Activated B cell treated with CpG ODN at 0.5 μM for 24 hours (primary cell): ENCODE measurements around the gene MPHOSPH10. TPM values are rescaled to one million over a fixed set of nuclear protein-coding genes. Genes with fewer than 3 reads are reported as not detected.

Experiments
- ATAC-seq: fragments of 200-7000 bp; cut with Tn5 transposase; one replicate; pipeline ENCODE4 v1.10.0; 2021; ENCODE audit warnings: low read depth, mild to moderate bottlenecking, moderate library complexity
- CTCF ChIA-PET: fragments of 350-600 bp; sonication (Branson Sonifier 250); formaldehyde crosslinking; loops from one replicate; lab custom pipeline; 2021; ENCODE audit warnings: antibody characterized with exemption; lab: Charles Lee
- POLR2A ChIA-PET: fragments of 350-600 bp; sonication (Branson Sonifier 250); formaldehyde crosslinking; loops from one replicate; lab custom pipeline; 2021; ENCODE audit warnings: antibody characterized with exemption; lab: Charles Lee
- DNase-seq: peaks from one replicate; pipeline ENCODE4 v3.0.0; 2022
- H3K27ac Mint-ChIP-seq: one replicate; pipeline ENCODE4 v1.8.0; 2020; ENCODE audit warnings: mixed read lengths
- H3K27me3 Mint-ChIP-seq: one replicate; pipeline ENCODE4 v1.8.0; 2021; ENCODE audit warnings: mixed read lengths
- H3K36me3 Mint-ChIP-seq: one replicate; pipeline ENCODE4 v1.8.0; 2021; ENCODE audit warnings: low read depth, mixed read lengths
- H3K4me1 Mint-ChIP-seq: one replicate; pipeline ENCODE4 v1.8.0; 2021; ENCODE audit warnings: mixed read lengths
- H3K4me3 Mint-ChIP-seq: one replicate; pipeline ENCODE4 v1.8.0; 2020; ENCODE audit warnings: mild to moderate bottlenecking, mixed read lengths
- H3K9me3 Mint-ChIP-seq: one replicate; pipeline ENCODE4 v1.8.0; 2020; ENCODE audit warnings: mixed read lengths
- CTCF ChIP-seq: fragments of 200-600 bp; IDR thresholded peaks from one replicate; pipeline ENCODE4 v1.8.0; 2022; ENCODE audit warnings: antibody characterized with exemption, mild to moderate bottlenecking
- intact Hi-C: fragments of 100-400 bp; cut with micrococcal nuclease; formaldehyde crosslinking; loops from one replicate; pipeline ENCODE4 v1.15.1; 2024
- total RNA-seq: library from RNA; stranded (reverse); gene quantifications from 2 replicates; pipeline ENCODE4 v1.2.3, GENCODE V29; 2022

The MPHOSPH10 gene
- total RNA-seq, 1 donor from 2014 or later: 47.6 TPM

GRCh38 chr2:71122387-71123298, 7.8 kb upstream of the MPHOSPH10 start:
- DNase-seq (no peak), ATAC-seq (no peak)
- Mint-ChIP-seq H3K4me1 (no peaks in the 10 kb centered on the region), H3K27ac (no peak overlapping the region), H3K27me3 (no peaks in the 10 kb centered on the region), H3K4me3 (no peak overlapping the region), H3K36me3 (peaks cover 31% of the 10 kb centered on the region), H3K9me3 (no peaks in the 10 kb centered on the region)
- intact Hi-C loops: no loop called here
- CTCF ChIA-PET: no interaction called here
- no peak for TF ChIP-seq CTCF
- POLR2A ChIA-PET: no interaction called here

- intact Hi-C loops: no loop called here
- TF ChIP-seq CTCF: no peak
- CTCF ChIA-PET: no interaction called here
- DNase-seq: no peak
- no peak for ATAC-seq
- peaks cover 14% of the 10 kb centered on the region for H3K36me3 Mint-ChIP-seq
- H3K9me3 Mint-ChIP-seq: no peaks in the 10 kb centered on the region
- H3K4me1 Mint-ChIP-seq: peaks cover 17% of the 10 kb centered on the region
- POLR2A ChIA-PET: no interaction called here
- no peak overlapping the region for H3K4me3 Mint-ChIP-seq
- H3K27ac Mint-ChIP-seq: no peak overlapping the region
- H3K27me3 Mint-ChIP-seq: no peaks in the 10 kb centered on the region
Observed at GRCh38 chr2:71125506-71126294, 4.7 kb upstream of the MPHOSPH10 start.

DNA sequence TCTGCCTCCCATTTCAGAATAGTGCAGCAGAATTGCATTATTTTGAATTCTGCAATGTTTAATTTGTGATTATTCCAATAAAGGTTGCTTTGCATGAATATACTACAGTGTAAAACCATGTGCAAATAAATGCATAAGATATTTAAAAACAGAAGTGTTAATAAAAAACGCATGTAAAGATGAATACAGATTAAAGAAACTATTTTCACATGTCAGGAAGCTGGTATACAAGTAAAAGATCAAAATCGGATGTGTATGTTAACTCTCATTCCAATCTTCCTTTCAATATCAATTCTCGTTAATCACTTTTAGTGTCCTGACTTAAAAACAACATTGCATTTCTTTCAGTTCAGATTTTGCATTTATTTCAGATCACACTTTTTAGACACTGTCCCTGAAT, 3.5 kb upstream of the MPHOSPH10 start:
- POLR2A ChIA-PET: interaction anchor here (1.4 kb wide), 1 partner anchor 58 kb away, joined by 5 read pairs; the partner anchor contains the start of gene NAGK
- no peaks in the 10 kb centered on the region for H3K9me3 Mint-ChIP-seq
- no peak overlapping the region for H3K27ac Mint-ChIP-seq
- intact Hi-C loops: no loop called here
- DNase-seq: no peak
- ATAC-seq: no peak
- no peak for TF ChIP-seq CTCF
- H3K27me3 Mint-ChIP-seq: no peaks in the 10 kb centered on the region
- CTCF ChIA-PET: no interaction called here
- no peak overlapping the region for H3K4me3 Mint-ChIP-seq
- H3K36me3 Mint-ChIP-seq: peaks cover 14% of the 10 kb centered on the region
- H3K4me1 Mint-ChIP-seq: peaks cover 17% of the 10 kb centered on the region

GRCh38 chr2:71129114-71129901, 1.1 kb upstream of the MPHOSPH10 start:
- Mint-ChIP-seq H3K4me3 (no peak overlapping the region), H3K27me3 (no peaks in the 10 kb centered on the region), H3K4me1 (peaks cover 17% of the 10 kb centered on the region), H3K36me3 (peaks cover 11% of the 10 kb centered on the region), H3K9me3 (no peaks in the 10 kb centered on the region), H3K27ac (no peak overlapping the region)
- DNase-seq: no peak
- intact Hi-C loops: no loop called here
- CTCF ChIA-PET: interaction anchor here (1.1 to 3.9 kb wide), 4 partner anchors 28 to 162 kb away, joined by 3 to 26 read pairs (median 6); partner anchors contain the start of gene NAGK
- no peak for ATAC-seq
- POLR2A ChIA-PET: interaction anchor here (0.9 to 4.9 kb wide), 6 partner anchors 54 to 203 kb away, joined by 3 to 170 read pairs (median 10); partner anchors contain the start of genes NAGK, PAIP2B and ZNF638
- TF ChIP-seq CTCF: no peak
